Neural progenitor cell (in vitro differentiated cells): ENCODE measurements around the gene EIF2D. TPM values are rescaled to one million over a fixed set of nuclear protein-coding genes. Genes with fewer than 3 reads are reported as not detected.

Experiments
- DNase-seq: peaks from one replicate; pipeline ENCODE4 v3.0.0-alpha.2; 2016; ENCODE audit warnings: low spot score
- H2AFZ ChIP-seq: fragments of 200-600 bp; sonication (generic); replicated peaks from 2 replicates; pipeline ENCODE4 v1.6.1; 2016; ENCODE audit warnings: antibody characterized with exemption
- H3F3A ChIP-seq: fragments of 200-600 bp; sonication (generic); 2 replicates; pipeline ENCODE4 v1.6.1; 2016; ENCODE audit warnings: antibody characterized with exemption, low read depth
- H3K27ac ChIP-seq: fragments of 200-600 bp; sonication (generic); 2 replicates; pipeline ENCODE4 v1.5.1; 2016; ENCODE audit warnings: mild to moderate bottlenecking
- H3K27me3 ChIP-seq: fragments of 200-600 bp; sonication (generic); 2 replicates; pipeline ENCODE4 v1.6.1; 2016; ENCODE audit warnings: mild to moderate bottlenecking, moderate library complexity
- H3K36me3 ChIP-seq: fragments of 200-600 bp; sonication (generic); 2 replicates; pipeline ENCODE4 v1.5.1; 2016
- H3K4me1 ChIP-seq: fragments of 200-600 bp; sonication (generic); 2 replicates; pipeline ENCODE4 v1.6.1; 2016; ENCODE audit warnings: mixed run types
- H3K4me2 ChIP-seq: fragments of 200-600 bp; sonication (generic); 2 replicates; pipeline ENCODE4 v1.6.1; 2016
- H3K4me3 ChIP-seq: fragments of 200-600 bp; sonication (generic); 2 replicates; pipeline ENCODE4 v1.5.1; 2016
- H3K79me2 ChIP-seq: fragments of 200-600 bp; sonication (generic); 2 replicates; pipeline ENCODE4 v1.6.1; 2016; ENCODE audit warnings: low read depth
- H3K9ac ChIP-seq: fragments of 200-600 bp; sonication (generic); 2 replicates; pipeline ENCODE4 v1.6.1; 2016
- H3K9me3 ChIP-seq: fragments of 200-600 bp; sonication (generic); 2 replicates; pipeline ENCODE4 v1.5.1; 2016; ENCODE audit warnings: low read depth
- H4K20me1 ChIP-seq: fragments of 200-600 bp; sonication (generic); 2 replicates; pipeline ENCODE4 v1.6.1; 2016; ENCODE audit warnings: low read depth
- H3K27ac Mint-ChIP-seq: 3 replicates; pipeline ENCODE4 v1.8.0; 2021; ENCODE audit warnings: mixed read lengths
- H3K27me3 Mint-ChIP-seq: 2 replicates; pipeline ENCODE4 v1.8.0; 2022; ENCODE audit warnings: low read depth, mild to moderate bottlenecking, inconsistent platforms, moderate library complexity, mixed read lengths; ENCODE audit not compliant: insufficient read depth
- H3K36me3 Mint-ChIP-seq: 3 replicates; pipeline ENCODE4 v1.8.0; 2021; ENCODE audit warnings: mixed read lengths
- H3K4me1 Mint-ChIP-seq: 3 replicates; pipeline ENCODE4 v1.8.0; 2021; ENCODE audit warnings: mixed read lengths
- H3K4me3 Mint-ChIP-seq: 3 replicates; pipeline ENCODE4 v1.8.0; 2021; ENCODE audit warnings: mild to moderate bottlenecking, moderate library complexity, mixed read lengths
- H3K9me3 Mint-ChIP-seq: 3 replicates; pipeline ENCODE4 v1.8.0; 2020; ENCODE audit warnings: mixed read lengths
- EZH2 ChIP-seq: fragments of 200-600 bp; sonication (generic); IDR thresholded peaks from 2 replicates; pipeline ENCODE4 v1.6.1; 2017; ENCODE audit warnings: antibody characterized with exemption, mild to moderate bottlenecking, moderate library complexity
- EZH2phosphoT487 ChIP-seq: fragments of 200-600 bp; sonication (generic); IDR thresholded peaks from 2 replicates; pipeline ENCODE4 v1.6.1; 2017; ENCODE audit warnings: antibody characterized with exemption
- total RNA-seq: library from RNA; depleted of rRNA; stranded (reverse); fragments of >200 nt; gene quantifications from 2 replicates; pipeline ENCODE4 v1.2.3, GENCODE V29; 2015; ENCODE audit warnings: low replicate concordance
- TF ChIP-seq, protein P1 (sequence below): fragments of 200-600 bp; sonication (generic); IDR thresholded peaks from 2 replicates; pipeline ENCODE4 v1.5.1; 2017; ENCODE audit warnings: antibody characterized with exemption, mild to moderate bottlenecking

EIF2D gene
- total RNA-seq, 1 donor from 2014 or later, result 47.5 TPM

DNA sequence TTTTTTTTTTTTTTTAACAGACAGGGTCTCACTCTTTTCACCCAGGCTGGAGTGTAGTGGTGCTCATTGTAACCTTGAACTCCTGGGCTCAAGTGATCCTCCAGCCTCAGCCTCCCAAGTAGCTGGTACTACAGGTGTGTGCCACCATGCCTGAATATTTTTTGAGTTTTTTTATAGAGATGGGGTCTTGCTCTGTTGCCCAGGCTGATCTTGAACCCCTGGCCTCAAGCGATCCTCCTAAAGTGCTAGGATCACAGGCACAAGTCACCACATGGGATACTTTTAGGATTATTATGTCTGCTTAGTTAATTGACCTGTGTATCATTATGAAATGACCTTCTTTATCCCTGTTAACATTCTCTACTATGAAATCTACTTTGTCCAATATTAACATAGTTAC lies 66.9 kb downstream of the EIF2D start:
- no peaks in the 10 kb centered on the region for H3K27me3 ChIP-seq
- Mint-ChIP-seq H3K27ac (no peak overlapping the region), H3K4me1 (peaks cover 4% of the 10 kb centered on the region), H3K36me3 (no peaks in the 10 kb centered on the region), H3K9me3 (no peaks in the 10 kb centered on the region), H3K27me3 (peaks cover 14% of the 10 kb centered on the region), H3K4me3 (no peak overlapping the region)
- H3K4me1 ChIP-seq, result peaks cover 4% of the 10 kb centered on the region
- H2AFZ ChIP-seq, result no peak overlapping the region
- no peaks in the 10 kb centered on the region for H3F3A ChIP-seq
- no peak overlapping the region for H3K27ac ChIP-seq
- no peaks in the 10 kb centered on the region for H3K9me3 ChIP-seq
- H4K20me1 ChIP-seq, result no peaks in the 10 kb centered on the region
- H3K4me2 ChIP-seq, result no peak overlapping the region
- no peaks in the 10 kb centered on the region for H3K36me3 ChIP-seq
- TF ChIP-seq EZH2phosphoT487 (no peak), EZH2 (no peak)
- TF ChIP-seq, protein P1, sequence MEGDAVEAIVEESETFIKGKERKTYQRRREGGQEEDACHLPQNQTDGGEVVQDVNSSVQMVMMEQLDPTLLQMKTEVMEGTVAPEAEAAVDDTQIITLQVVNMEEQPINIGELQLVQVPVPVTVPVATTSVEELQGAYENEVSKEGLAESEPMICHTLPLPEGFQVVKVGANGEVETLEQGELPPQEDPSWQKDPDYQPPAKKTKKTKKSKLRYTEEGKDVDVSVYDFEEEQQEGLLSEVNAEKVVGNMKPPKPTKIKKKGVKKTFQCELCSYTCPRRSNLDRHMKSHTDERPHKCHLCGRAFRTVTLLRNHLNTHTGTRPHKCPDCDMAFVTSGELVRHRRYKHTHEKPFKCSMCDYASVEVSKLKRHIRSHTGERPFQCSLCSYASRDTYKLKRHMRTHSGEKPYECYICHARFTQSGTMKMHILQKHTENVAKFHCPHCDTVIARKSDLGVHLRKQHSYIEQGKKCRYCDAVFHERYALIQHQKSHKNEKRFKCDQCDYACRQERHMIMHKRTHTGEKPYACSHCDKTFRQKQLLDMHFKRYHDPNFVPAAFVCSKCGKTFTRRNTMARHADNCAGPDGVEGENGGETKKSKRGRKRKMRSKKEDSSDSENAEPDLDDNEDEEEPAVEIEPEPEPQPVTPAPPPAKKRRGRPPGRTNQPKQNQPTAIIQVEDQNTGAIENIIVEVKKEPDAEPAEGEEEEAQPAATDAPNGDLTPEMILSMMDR, result no peak
- H3K9ac ChIP-seq, result no peak overlapping the region
- no peaks in the 10 kb centered on the region for H3K79me2 ChIP-seq
- DNase-seq, result no peak
- H3K4me3 ChIP-seq, result no peak overlapping the region

DNA sequence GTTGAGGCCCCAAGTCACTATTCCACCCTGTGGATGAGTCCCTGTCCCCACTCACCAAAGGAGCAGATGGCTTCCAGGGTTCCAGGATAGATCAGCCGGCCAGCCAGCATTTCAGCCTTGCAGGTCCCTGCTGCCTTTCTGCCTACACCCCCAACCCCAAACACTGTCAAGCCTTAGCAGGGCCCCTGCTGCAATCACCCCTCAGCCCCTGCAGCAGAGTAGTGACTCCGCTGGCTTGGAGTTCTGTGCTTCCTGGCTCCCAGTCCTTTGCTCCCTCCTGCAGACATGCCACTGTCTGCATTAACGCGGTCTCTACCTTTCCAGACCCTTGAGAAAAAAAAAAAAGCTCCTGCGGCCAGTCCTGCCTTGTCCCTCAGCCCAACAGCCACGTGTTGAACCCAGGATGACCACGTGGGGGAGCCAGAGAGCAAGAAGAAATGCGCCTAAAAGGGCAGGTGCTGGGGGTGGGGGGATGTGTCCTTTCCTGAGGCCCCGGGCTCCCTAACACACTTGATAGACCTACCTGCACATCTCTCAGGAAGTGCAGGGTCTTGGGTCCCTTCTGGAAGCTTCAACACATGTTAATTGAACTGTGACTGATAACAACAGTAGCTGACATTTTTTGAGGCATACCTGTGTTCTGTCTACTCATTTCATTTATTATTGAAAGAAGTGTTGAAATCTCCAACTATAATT lies 67.6 kb downstream of the EIF2D start:
- H3K36me3 Mint-ChIP-seq, result no peaks in the 10 kb centered on the region
- peaks cover 7% of the 10 kb centered on the region for H3K4me1 Mint-ChIP-seq
- peak overlapping the region; percentile 28 for H3K4me2 ChIP-seq

More for the DNA sequence above, 67.6 kb downstream of the EIF2D start:
- H3K4me1 ChIP-seq, result peaks cover 4% of the 10 kb centered on the region
- H3K9me3 ChIP-seq, result no peaks in the 10 kb centered on the region
- no peaks in the 10 kb centered on the region for H4K20me1 ChIP-seq
- H3K27ac ChIP-seq, result no peak overlapping the region
- DNase-seq, result peak; percentile 82
- TF ChIP-seq, protein P1, result peak; percentile 90
- no peak for TF ChIP-seq EZH2phosphoT487
- Mint-ChIP-seq H3K27ac (no peak overlapping the region), H3K9me3 (no peaks in the 10 kb centered on the region), H3K27me3 (peaks cover 12% of the 10 kb centered on the region), H3K4me3 (no peak overlapping the region)
- H3K79me2 ChIP-seq, result no peaks in the 10 kb centered on the region
- no peaks in the 10 kb centered on the region for H3F3A ChIP-seq
- H3K4me3 ChIP-seq, result no peak overlapping the region
- no peaks in the 10 kb centered on the region for H3K27me3 ChIP-seq
- H2AFZ ChIP-seq, result peak overlapping the region; percentile 95
- no peaks in the 10 kb centered on the region for H3K36me3 ChIP-seq
- H3K9ac ChIP-seq, result no peak overlapping the region

Other genes with a start within 250 kb of the EIF2D start
- 0.26 and 2.7 TPM in 2 replicates for gene IKBKE, start 142.0 kb downstream of the EIF2D start, total RNA-seq
- gene RASSF5, start 104.9 kb downstream of the EIF2D start, total RNA-seq, result 0.19 and 0.43 TPM in 2 replicates
- 21.9 and 22.7 TPM in 2 replicates for gene DYRK3, start 23.1 kb upstream of the EIF2D start, total RNA-seq
- gene MAPKAPK2, start 72.4 kb upstream of the EIF2D start, total RNA-seq, result 24.7 and 38.7 TPM in 2 replicates
- not detected in 2 replicates for gene IL19, start 158.3 kb upstream of the EIF2D start, total RNA-seq
- gene IL10, start 160.0 kb upstream of the EIF2D start, total RNA-seq, result not detected in 2 replicates